Renal cortical epithelial cell (primary cell): ENCODE measurements around the gene TBC1D14. TPM values are rescaled to one million over a fixed set of nuclear protein-coding genes. Genes with fewer than 3 reads are reported as not detected.
A peak's percentile ranks its signal among the peaks of the same experiment; 100 is the strongest.

Experiments
- DNase-seq: peaks from one replicate; pipeline ENCODE4 v3.0.0-alpha.2; 2011; ENCODE audit warnings: low read depth
- total RNA-seq: library from RNA; depleted of rRNA; stranded (reverse); fragments of >200 nt; gene quantifications from 2 replicates; pipeline ENCODE4 v1.2.3, GENCODE V29; 2014

TBC1D14 gene
- total RNA-seq, 1 donor from 2014 or later, result 94.0 TPM

DNA sequence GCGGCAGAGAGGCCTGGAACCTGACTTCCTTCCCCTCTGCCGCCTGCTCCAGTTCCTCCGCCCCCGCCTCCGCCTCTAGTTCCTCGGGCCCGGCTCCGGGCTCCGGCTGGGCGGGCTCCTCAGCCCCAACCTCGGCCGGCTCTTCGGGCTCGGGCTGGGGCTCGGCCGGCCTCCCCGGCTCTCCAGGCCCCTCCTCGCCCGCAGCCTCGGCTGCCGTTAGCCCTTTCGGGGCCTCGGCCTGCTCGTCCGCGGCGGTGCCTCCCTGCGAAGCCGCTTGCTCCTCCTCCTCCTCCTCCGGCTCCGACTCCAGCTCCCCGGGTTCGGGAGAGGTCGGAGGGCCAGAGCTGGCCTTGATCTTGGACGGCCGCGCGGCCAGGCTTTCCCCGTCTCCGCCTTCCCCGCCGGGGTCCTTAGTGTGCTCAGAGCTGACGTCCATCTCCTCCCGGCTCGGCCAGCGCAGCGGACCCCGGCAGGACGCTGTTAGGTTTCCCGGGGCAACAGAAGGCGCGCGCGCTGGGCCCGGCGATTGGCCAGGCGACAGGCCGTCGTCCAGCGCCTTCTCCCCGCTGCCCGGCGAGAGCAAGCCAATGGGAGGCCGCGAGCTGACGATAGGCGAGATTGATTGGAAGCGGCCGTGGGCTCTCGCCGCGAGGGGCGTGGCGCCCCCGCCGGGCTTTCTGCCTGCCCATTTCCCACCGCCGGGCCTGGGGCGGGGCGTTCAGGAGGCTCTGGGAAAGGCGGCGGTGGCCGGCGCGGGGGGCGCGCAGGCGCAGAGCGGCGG, 133.1 kb downstream of the TBC1D14 start:
- DNase-seq, result peak; percentile 89

DNA sequence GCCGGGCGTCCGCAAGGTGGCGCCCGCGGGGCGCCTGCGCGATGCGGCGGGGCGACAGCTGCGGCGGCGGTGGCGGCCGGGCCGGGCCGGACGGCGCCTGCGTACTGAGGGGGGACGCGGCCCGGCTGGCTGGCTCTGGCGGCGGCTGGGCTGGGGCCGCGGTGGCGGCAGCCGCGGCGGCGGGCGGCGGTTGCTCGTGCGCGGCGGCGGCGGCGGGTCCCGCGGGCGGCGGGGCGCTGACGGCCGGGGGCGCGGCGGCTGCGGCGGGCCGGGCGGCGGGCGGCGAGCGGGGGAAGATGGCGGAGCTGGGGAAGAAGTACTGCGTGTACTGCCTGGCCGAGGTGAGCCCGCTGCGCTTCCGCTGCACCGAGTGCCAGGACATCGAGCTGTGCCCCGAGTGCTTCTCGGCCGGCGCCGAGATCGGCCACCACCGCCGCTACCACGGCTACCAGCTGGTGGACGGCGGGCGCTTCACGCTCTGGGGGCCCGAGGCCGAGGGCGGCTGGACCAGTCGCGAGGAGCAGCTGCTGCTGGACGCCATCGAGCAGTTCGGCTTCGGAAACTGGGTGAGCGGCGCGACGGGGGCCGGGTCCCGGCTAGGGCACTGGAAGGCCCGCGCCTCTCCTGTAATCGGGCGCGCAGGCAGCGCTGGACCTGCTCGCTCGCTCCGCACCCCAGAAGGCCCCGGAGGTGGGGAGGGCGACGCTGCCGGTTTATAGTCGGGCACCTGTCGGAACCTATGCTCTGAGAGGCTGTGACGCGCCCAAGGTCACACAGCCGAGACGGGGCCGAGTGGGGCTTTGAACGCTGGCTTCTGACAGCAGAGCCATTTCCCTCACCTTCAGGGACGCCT, 133.9 kb downstream of the TBC1D14 start, which contains the start of gene TADA2B:
TSS of gene TADA2B (plus strand) at position 89 of the 853 bp plus-strand sequence. CDS start at position 297, 208 bp downstream.
- no peak for DNase-seq

DNA sequence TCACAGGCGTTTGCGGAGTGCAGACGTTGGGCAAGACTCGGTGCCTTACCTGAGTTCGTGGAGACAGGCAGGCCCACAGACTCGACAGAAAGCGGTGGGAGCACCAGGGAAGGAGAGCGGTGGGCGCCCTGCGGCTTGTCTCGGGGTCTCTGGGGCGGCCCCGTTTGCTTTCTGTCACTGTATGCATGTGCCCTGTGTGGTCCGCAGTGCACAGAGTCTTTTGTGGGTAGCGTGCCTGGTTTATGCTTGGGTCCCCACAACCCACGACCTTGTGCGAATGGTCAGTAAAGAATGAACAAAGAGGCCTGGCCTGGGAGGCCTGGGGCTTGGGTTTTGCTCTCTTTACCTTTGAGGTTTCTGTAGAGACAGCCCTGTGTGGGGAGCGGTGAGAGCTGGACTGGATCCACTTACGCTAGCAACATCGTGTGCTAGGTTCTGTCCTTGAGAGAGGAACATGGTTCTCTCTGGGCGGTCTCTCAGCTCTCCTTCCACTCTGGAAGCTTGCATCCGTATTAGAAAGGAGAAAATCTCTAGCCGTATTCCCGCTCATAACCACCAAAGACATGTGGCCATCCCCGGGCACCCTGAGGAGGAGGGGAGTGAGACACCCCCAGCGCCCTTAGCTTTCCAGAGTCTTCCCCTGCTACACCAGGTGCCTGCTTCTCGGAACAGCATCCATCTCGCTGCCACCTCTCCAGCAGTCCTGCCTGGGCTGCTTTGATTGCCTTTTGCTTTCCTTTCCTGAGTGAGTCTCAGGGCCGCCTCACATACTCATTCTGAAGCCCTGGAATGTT, 134.7 kb downstream of the TBC1D14 start:
- no peak for DNase-seq

DNA sequence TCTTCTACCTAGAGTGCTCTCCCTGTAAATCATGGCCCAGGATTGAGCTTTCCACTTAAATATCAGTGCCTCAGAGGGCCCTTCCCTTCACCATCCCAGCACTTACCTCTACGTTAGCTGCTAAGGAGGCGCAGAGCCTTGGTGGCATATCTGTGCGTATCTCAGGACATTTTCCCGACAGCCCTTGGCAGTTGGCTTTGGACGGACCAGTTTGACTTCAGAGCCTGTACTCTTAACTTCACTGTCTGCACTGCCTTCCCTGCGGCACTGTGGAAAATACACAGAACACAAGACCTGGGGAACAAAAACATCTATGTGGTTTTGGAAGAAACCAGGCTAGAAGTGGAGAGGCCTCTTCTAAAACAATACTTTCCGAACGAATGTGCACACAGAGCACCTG, 135.9 kb downstream of the TBC1D14 start:
- DNase-seq, result no peak

DNA sequence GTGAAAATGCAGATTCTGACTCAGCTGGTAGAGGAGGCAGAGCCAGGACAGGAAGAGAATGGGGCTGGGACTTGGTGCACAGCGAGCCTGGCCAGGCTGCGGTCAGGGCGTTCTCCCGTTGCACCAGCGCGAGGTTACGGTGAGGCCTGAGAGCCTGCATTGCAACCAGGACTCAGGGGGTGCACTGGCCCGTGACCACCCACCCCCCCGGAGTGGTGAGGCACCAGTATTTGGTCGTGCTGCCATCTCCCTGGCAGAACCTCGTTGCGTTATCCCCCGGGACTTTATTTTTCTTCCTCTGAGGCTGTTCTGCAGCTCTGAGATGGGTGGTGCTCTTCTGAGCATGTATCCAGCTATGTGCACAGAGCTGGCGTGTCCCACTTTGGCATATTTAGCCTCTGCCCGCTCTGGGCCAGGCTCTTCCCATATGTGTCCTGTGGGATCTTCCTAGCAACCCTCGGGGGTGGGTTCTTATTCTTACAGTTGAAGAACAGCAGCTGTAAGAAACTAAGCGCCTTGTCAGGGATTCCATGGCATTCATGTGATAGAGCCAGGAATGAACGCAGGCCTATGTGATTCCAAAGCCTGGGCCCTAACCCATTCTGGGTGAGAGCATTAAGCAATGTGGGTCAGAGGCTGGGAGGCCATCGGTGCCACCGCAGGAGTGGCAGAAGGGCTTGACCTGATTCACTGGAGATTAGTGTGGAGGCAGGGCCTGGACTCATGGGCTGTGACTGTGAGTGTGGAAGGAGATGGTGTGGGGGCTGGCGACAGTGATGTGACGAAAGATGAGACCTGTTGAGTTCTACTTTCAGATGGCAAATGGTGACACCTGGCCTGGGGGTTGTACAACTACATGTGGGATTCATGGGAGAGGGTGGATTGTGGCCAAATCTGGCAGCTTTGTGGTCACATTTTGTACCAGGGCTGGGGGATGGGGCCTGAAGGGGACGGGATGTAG, 136.6 kb downstream of the TBC1D14 start:
- peak; percentile 82 for DNase-seq

DNA sequence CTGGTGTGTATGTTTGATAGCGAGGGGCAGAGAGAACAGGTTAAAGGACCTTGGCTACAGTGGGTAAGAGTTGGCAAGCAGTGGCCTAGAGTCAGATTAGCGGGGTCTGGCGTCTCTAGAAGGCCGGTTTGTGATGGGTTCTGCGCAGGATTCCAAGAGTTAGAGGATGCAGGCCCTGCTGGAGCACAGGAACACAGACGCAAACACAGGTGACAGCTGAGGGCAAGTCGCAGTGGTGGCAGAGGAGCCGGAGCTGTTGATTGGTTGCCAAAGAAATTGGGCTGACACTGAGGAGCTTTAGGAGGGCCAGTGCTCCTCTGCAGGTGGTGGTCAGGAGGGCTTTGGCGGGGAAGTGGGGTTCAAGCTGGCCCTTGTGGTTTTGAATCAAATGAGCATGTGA, 137.3 kb downstream of the TBC1D14 start:
- no peak for DNase-seq

DNA sequence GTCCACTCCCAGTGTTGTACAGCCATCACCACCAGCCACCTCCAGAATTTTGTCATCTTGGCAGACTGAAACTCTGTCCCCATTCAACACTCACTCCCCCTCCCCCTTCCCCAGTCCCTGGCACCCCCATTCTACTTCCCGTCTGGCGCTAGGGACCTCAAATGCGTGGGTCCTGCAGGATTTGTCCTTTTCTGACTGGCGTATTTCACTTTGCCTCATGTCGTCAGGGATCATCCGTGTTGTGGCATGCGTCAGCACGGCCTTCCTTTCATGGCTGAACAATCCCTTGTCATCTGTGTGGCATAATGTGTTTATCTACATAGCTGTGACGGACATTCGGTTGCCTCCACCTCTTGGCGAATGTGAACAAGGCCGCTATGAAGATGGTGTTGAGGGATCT, 139.0 kb downstream of the TBC1D14 start:
- no peak for DNase-seq

DNA sequence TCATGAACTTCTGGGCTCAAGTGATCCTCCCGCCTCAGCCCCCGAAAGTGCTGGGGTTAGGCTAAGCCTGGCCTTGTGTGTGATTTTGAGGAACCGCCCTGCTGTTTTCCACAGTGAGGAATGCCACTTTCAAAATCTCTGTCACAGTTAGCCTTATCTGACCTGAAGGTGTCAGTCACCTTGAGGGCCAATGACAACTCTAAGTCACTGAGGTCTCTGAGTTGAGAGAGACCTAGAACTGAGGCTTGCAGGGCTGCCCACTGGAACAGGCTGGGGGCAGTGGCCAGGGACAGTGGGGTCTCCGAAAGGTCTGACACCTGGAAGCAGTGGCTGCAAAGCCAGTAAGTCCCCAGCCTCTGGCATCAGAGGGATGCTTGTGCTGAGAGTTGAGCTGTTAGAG, 139.7 kb downstream of the TBC1D14 start:
- DNase-seq, result no peak

DNA sequence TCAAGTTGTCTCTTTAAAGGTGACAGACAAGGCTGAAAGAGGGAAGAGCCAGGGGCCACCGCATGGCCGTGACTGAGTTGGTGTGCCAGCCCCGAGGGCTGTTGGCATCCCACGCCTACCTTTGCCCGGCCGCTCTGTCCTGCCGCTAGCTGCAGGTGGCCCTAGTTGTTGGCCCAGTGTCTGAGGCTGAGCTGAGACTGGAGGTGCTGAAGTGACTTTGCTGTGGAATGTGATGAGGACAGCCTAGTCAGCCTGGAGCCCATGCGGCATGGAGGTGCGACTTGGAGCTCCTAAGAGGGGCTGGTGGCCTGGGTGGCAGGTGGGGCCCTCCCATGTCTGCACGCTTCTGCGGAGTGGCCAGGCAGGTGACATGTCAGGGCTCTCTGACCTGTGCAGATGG, 140.1 kb downstream of the TBC1D14 start:
- no peak for DNase-seq

DNA sequence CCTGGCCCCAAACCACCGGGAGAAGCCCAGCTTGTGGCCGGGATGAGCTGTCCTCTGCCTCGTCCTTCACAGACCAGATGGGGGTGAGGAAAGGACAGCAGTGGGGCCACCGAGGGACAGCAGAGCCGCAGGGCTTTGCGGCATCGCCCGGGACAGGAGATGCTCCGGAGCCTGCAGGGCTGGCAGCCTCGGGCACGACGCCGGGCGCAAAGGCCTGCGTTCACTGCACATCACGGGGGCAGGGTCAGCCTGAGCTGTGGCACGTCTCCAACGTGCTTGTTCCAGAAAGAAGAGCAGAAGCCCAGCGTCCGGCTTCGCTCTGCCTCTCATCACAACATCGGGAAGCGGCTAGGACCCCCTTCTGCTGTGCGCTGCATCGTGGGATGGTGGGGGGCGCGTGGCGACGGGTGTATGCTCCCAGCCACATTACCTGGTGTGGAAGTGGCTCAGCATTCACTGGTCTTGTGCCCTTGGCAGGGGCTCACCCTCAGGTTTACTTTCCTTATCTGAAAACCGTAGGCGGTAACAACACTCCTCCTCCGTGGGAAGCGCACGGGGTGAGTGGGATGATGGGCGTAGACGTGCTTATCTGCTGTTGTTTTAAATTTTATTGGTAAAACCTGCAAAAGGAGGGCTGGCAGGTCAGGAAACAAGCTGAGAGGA, 141.0 kb downstream of the TBC1D14 start:
- no peak for DNase-seq

DNA sequence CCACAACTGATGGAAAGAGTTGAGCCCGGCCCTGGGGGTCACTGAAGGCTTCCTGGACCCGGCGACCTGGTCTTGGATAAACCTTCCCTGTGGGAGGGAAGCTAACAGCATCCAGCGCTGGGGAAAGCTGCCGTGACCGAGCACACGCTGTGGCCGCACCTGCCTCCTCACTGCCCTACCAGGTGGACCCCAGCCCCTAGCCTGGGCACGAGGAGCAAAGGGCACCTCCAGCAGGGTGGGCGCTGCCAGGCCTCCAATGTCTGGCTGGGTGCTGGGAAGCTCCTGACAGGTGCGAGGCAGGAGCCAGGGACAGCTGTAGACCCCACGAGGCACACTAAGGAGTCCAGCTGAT, 141.5 kb downstream of the TBC1D14 start:
- no peak for DNase-seq

DNA sequence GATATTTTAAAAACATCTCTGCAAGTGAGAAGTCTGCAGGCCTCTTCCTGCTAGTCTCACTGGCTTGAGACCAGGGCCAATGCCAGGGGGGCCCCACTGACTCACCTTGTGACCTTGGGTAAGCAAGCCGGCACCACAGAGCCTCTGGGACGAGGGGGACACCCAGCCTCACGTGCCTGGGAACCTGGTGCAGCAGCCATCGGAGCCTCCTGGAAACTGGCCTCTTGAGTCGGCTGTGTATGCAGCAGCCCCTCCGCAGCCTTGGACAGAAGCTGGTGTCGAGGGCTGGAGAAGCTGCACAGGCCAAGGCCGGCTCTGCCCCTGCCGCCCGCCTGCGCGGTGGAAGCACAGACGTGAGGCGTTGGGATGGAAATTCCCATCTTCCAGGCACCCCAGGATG, 142.3 kb downstream of the TBC1D14 start:
- no peak for DNase-seq

DNA sequence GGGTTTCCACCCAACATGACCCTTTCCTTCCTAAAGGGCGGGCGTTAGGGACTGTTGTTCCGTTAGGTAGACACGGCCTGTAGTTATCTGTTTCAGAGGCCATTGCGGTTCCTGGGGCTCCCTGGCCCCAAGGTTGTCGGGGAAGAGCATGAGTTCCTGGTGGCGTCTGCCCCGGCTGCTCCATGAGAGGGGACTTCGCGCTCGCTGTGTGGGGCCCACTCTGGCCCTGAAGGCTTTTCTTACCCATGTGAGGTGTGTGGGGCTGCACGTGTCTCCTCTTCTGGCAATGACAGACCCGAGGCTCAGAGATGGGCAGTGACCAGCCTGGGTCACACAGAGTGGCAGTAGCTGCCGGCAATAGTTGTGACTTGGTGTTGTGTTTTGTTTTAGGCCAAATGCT, 142.7 kb downstream of the TBC1D14 start:
- no peak for DNase-seq

DNA sequence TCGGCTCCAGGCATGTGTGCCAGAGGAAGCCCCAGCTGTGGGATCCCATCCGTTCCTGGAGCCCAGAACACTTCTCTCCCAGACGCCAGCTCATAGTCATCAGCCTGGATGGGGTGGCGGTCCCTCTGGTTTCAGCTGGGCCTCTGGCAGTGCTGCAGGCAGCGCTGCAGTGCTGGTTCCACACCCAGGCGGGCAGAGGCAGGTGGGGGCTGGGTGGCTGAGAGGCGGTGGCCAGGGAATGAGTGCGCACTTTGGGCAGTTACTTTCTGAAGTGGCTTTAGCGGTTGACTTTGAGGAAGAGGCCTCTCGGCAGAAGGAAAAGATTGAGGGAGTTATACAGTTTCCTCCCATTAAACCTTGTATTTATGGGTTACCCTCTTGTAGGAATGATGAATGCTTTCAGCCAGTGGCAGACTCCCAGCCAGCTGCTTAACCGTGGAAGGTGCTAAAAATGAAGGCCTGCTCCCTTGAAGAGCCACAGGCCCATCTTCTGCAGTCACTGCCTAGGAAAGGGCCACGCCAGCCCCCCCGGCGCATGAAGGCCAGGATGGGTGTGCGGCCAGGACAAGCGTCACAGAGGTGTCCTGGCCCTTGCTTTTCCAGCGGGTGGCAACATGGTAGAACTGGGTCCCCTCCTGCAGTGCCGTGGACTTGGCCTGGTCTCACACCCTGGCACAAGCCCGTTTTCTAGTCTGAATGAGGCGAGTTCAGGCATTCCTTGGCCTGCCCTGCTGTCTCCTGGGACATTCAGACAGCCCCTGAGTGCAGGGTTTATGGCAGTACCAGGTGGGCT, 143.5 kb downstream of the TBC1D14 start:
- DNase-seq, result no peak

DNA sequence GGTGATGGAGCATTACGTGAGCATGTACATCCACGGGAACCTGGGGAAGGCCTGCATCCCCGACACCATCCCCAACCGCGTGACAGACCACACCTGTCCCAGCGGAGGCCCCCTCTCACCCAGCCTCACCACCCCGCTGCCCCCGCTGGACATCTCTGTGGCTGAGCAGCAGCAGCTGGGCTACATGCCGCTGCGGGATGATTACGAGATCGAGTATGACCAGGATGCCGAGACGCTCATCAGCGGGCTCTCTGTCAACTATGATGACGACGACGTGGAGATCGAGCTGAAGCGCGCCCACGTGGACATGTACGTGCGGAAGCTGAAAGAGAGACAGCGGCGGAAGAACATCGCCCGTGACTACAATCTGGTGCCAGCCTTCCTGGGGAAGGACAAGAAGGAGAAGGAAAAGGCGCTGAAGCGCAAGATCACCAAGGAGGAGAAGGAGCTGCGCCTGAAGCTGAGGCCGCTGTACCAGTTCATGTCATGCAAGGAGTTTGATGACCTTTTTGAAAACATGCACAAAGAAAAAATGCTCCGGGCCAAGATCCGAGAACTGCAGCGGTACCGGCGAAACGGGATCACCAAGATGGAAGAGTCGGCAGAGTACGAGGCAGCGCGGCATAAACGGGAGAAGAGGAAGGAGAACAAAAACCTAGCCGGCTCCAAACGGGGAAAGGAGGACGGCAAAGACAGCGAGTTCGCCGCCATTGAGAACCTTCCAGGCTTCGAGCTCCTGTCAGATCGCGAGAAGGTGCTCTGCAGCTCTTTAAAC, 144.7 kb downstream of the TBC1D14 start:
- no peak for DNase-seq

DNA sequence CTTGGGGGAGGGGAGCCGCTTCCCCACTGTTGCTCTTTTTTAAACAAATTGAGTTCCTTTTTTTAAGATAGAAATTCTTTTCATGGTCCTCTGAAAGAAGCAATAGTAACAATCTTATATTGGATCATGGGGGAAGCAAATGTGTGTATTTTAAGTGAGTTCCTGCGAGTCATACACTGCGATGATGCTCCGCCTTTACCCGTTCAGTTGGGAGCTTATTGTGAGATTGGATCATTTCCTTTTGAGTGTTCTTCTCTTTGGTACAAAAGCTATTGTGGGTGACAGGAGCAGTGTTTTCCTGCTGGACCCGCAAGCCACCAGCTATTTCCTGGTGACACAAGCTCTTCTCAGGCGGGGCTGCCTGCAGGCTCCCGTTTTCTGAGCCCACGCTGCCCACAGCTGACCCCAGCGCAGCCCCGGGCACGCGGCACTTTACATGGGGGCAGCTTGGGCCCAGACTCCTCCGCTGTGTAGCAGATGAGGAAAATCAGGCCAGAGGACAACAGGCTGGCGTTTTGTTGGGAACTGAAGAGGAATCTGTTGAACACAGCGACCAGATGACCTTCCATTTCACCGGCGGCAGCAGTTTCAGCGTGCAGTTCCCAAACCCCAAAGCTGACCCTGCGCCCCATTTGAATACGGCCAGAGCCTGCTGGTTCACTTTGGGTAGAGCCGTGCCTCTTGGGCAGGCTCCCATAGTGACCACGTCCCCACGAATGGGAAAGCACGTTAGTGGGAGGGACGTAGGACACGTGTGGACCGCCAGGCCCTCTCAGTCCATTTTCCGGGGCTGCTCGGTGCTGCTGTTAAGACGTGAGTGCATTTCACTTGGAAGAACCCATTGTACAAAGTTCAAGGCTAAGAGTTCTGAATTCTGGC, 145.7 kb downstream of the TBC1D14 start:
- DNase-seq, result no peak

DNA sequence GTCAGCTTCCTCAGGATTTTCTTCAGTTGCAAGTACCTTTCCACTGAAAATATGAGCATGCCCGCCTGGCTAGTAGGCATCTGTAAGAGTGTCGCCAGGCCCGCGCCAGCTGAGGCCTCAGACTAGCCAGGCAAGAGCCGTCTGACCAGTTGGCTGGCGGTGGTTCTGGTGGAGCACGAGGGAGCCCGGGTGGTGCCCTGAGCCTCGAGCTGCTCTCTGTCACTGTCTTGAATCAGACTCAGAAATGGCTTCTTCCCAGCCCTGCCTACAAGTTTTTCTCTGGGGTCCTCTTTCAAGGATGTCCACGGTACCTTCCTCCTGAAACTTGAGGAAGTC, 146.3 kb downstream of the TBC1D14 start:
- DNase-seq, result no peak

DNA sequence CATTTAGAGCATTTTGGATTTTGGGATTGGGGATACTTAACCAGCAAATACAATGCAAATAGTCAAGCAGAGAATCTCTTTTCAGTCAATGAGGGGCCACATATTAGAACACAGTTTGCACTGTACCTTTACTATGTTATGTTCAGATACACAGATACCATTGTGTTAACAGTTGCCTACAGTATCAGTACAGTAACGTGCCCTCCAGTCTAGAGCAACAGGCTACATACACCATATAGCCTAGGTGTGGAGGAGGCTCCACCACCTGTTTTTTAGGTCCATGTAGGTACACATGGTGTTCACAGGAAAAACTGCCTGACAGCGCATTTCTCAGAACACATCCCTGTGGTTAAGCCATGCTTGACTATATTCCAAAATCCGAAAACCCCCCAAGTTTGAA, 149.2 kb downstream of the TBC1D14 start:
- DNase-seq, result no peak
